NCI-H748 treated with DMSO at 0.1 percent for 48 hours (cell line): ENCODE measurements around the gene RAPGEF3.

ENCODE experiments used
- DNase-seq: peaks from one replicate; lab custom pipeline; 2025; lab: John Stamatoyannopoulos, UW

RAPGEF3 gene

DNA sequence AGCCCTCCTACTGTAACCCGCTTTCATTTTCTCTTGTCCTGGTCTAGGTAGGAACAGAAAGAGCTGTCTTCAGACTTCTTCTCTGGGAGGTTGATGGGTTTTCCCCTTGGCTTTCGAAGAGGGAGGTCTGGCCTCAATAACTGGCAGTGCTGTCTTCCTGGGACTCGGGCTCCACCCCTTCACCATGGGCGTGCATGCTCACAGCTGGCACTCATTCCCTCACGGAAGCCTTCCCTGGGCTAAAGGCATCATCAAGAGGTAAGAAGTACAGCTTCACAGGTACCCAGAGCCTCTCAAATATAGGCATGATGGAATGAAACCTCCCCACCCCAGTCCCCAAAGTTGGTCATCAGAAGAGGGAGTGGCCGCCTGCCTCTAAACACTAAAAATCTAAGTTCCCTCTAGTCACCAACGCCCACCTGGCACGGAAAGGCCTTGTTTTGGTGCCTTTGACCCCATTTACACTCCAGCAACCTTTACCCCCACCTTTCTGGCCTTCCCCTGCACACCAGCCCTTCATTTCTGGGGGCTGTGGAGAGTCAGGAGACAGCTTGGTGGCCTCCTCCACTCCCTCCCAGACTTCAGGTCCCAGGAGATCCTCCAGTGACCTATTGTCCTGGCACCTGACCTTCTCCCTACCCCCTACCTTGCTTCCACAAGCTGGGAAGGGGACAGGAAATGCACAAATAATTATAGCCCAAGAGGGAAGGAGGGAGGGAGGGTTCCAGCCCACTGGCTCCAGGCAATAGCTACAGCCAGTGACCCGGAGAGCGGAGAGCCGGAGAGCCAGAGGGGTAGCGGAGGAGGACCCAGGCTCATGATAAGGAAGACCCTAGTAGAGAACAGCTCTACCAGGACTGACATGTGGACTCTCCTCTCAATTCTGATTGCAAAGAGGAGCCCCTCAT lies 2.8 kb downstream of the RAPGEF3 start:
- DNase-seq, result no peak

GRCh38 chr12:47754881-47755280 lies 3.8 kb downstream of the RAPGEF3 start:
- DNase-seq, result no peak

DNA sequence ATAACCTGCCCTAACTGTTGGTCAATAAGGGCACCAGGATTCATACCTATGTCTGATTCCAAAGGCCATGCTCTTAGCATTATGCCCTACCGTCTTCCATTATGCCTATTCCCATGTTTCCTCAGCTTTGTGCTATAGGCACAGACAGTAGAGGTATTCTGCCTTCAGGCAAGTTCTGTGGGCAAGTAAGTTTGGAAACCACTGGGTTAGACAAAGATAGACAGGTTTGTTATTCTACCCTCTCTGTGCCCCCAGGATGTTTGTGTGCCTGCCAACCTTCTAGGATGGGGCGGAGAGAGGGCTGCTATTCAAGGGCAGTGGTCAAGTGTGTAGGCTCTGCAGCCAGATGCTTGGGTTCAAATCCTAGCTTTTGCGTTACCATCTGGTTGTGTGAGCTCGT lies 4.6 kb downstream of the RAPGEF3 start:
- DNase-seq, result no peak

DNA sequence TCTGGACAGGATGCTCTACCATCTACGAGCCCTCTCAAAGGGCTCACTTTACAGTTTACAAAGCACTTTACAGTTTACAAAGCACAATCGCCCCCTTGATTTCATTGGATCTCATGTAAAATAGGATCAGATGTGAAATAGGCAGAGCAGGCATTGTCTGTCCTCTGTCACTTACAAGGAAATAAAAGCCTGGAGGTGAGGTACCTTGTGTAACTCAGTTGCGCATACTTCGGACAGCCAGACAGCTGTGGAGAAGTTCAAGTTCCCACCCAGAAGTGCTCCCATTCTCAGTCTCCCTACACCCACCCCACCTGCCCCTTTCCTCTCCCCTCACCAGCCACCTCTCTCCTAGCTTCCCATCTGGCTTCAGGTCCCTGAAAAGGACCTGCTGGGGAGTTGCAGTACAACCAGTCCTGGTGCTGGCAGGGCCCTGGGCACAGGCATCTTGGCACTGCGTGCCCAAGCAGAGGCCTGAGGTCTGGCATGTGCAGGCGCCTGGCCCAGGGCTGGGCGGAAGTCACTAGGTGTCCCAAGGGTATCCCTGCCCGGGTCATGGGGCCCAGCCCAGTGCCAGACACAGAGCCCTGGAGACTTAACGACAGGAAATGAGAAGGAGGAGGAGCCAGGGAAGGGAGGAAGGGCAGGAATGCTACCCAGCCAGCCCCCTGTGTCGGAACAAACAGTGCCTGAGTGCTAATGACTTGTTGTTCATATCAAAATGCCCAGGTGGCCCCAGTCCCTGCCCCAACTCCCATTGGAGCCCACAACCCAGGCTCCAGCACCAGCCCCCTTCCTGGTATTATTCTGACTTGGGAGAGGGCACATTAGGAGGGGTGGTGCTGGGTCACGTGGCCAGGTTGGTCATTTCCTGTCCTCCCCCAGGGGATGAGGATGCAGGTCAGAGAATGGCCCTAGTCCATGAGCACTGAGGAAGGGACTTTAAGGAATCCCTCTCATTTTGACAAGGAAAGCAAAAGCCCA lies 5.4 kb downstream of the RAPGEF3 start:
- no peak for DNase-seq

GRCh38 chr12:47752552-47752951 lies 6.1 kb downstream of the RAPGEF3 start:
- DNase-seq, result no peak

DNA sequence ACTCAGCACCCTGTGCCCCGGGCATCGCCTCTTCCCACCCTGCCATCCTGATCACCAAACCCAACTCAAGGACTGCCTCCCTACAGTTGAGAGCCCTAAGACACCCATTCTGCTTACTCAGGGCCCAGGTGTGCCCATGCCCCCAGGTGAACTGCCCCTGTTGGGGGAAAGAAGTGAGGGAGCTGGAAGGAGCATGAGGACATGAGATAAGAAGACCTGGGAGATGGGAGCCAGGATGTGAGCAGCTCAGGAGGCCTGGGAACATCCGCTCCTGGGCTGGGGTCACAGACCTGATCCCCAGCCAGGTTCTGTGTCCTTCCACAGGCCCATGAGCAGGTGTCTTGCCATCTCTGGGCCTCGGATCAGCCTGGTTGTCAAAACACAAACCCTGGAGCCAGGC lies 6.6 kb downstream of the RAPGEF3 start:
- DNase-seq, result no peak

GRCh38 chr12:47751561-47751960 lies 7.1 kb downstream of the RAPGEF3 start:
- DNase-seq, result no peak

DNA sequence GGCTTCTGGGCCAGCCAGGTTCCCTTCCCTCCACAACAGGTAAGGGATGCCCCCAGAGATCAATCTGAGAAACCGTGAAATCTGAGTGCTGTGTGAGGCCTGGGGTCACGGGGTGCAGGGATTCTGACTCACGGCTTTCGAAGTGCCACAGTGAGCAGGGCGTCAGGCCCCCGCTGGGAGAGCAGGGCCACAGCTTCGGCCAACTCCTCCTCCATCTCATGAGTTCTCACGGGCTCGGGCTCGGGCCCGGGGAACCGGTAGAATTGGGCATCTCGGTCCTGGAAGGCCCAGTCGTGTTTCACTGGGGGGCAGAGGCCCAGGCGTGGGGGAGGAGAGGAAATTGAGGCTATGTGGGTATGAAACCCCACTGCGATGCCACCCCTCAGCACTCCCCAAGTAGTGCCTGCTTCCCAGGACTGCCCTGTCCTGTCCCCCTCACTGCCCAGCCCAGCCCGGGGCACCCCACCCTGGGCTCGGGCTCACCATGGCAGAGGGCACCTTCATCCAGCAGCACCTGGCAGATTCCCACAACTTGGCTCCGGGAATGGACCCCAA lies 7.7 kb downstream of the RAPGEF3 start:
- DNase-seq, result no peak

DNA sequence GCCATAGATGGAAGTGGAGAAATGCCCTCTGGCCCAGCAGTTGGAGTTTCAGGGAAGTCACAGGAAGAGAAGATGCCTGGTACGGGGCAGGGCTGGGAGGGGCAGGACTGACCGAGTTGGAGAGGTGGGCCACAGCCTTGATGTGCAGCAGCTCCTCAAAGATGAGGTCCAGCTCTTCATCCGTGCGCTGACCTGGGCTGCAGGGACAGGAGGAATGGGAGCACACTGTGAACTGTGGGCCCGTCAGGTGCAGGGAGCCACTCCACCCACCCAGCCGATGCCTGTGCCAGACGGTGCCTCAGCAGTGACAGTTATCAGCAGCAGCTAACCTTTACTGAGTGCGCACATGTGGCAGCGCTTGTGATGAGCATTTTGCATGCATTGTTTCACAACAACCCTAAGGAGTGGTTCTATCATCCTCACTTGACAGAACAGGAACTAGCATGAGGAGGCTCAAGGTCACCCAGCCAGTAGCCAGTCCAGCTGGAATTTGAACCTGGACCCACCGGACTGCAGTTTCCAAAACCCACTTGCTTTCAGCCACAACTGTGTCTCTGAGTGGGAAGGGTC lies 8.4 kb downstream of the RAPGEF3 start:
- no peak for DNase-seq

- DNase-seq, result no peak
Observed at GRCh38 chr12:47748899-47749298, 9.8 kb downstream of the RAPGEF3 start.

DNA sequence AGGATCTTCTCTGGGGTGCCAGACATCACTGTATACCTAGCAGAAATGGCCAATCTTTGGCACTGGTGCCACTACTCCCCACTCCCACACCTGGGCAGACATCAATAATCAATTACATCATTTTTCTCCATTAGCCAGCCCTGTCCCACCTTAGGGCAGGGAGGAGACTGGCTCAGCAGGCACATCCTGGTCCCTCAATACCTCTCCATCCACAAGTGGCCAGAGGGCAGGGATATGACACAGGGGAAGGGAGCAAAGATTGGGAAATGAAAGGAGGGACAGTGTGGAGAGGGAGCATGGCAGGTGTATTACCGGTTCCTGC lies 10.2 kb downstream of the RAPGEF3 start:
- no peak for DNase-seq

GRCh38 chr12:47747596-47748506 lies 10.8 kb downstream of the RAPGEF3 start:
- no peak for DNase-seq

DNA sequence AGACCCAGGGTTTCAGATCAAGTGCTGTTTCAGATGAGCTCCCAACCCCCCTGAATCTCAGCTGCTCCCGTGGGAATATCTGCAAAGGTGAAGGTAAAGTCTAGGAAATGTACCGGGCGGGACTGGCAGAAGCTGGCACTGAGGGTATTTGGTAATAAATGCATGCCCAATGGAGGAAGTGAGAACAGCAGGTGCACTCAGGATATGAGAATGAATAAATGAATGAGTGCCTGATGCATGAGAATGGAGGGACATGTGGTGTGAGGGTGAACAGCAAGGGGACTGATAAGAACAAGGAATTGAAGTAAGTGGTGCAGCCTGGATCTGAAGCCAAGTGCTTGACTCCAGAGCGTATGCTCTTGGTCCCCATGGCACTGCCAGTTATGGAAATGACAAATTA lies 11.6 kb downstream of the RAPGEF3 start:
- no peak for DNase-seq

GRCh38 chr12:47746523-47746922 lies 12.2 kb downstream of the RAPGEF3 start:
- DNase-seq, result no peak

DNA sequence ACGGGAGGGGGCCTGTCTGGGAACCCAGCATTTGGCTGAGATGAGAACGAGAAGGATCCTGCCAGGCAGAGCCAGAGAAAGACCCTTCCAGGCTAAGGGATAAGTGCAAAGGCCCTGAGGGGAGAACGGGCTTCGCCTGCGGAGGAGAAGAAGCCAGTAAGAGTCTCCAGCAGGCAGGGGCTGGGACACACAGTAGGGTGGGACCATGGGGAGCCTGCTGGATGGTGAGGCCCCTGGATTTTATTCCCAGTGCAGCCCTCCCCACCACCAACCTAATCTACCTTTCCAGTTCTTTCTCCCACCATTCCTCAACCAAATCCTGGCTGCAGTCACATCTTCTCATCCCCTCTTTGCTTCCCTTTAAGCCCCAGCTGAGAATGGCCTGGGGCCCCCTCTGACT lies 12.6 kb downstream of the RAPGEF3 start:
- no peak for DNase-seq

GRCh38 chr12:47745485-47746041 lies 13.1 kb downstream of the RAPGEF3 start:
- no peak for DNase-seq

GRCh38 chr12:47744778-47745436 lies 13.8 kb downstream of the RAPGEF3 start:
- DNase-seq, result no peak

GRCh38 chr12:47744005-47744651 lies 14.6 kb downstream of the RAPGEF3 start:
- peak; percentile 55 for DNase-seq

GRCh38 chr12:47743311-47743860 lies 15.3 kb downstream of the RAPGEF3 start:
- DNase-seq, result no peak
